Measurements from ENCODE around the gene UNC119B.

DNA sequence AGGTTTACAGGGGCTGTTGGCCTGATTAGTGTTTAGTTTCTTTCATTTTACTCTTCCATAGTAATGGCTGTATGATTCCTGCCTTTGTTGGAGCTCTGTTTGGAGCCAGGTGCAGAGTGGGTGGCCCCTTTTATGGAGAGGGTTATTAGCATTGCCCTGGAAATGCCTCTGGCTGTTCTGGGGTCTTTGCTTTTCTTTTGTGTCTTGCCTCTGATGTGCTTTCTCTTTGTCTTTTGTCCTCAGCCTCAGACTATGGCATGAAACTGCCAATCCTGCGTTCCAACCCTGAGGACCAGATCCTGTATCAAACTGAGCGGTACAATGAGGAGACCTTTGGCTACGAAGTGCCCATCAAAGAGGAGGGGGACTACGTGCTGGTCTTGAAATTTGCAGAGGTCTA is 16.4 kb upstream of the UNC119B start:
- TF ChIP-seq, protein P1, sequence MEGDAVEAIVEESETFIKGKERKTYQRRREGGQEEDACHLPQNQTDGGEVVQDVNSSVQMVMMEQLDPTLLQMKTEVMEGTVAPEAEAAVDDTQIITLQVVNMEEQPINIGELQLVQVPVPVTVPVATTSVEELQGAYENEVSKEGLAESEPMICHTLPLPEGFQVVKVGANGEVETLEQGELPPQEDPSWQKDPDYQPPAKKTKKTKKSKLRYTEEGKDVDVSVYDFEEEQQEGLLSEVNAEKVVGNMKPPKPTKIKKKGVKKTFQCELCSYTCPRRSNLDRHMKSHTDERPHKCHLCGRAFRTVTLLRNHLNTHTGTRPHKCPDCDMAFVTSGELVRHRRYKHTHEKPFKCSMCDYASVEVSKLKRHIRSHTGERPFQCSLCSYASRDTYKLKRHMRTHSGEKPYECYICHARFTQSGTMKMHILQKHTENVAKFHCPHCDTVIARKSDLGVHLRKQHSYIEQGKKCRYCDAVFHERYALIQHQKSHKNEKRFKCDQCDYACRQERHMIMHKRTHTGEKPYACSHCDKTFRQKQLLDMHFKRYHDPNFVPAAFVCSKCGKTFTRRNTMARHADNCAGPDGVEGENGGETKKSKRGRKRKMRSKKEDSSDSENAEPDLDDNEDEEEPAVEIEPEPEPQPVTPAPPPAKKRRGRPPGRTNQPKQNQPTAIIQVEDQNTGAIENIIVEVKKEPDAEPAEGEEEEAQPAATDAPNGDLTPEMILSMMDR (IDR thresholded peaks at IDR 0.05): no peak
- TF ChIP-seq POLR2AphosphoS5 (IDR thresholded peaks at IDR 0.05) (no peak), POLR2A (IDR thresholded peaks at IDR 0.05) (no peak)

Measured in upper lobe of left lung (tissue), 4 donors.